H1 (cell line): Measurements from ENCODE around the gene MYLK4. TPM values are rescaled to one million over a fixed set of nuclear protein-coding genes. Genes with fewer than 3 reads are reported as not detected.

Experiments
- CEBPB ChIP-seq: IDR thresholded peaks from 2 replicates; pipeline ENCODE4 v1.6.1; 2012; ENCODE audit warnings: low read depth, low read length
- KDM5A ChIP-seq: fragments of 200-600 bp; IDR thresholded peaks from 2 replicates; pipeline ENCODE4 v1.7.1; 2012; ENCODE audit warnings: mild to moderate bottlenecking, low read length, inconsistent platforms, mixed read lengths
- polyA plus RNA-seq, 7 experiments: library from polyadenylated mRNA; depleted of rRNA in 3 of 7; stranded (reverse) in 5 of 7; unstranded in 2 of 7; fragments of >200 nt in 5 of 7; fragments of 200-250 nt in 2 of 7; gene quantifications; 1 replicate in 5 of 7; 2 replicates in 1 of 7; 4 replicates in 1 of 7; pipeline versions ENCODE4 v1.2.1 to v1.2.3, GENCODE V29; 2011 to 2013; ENCODE audit warnings: missing spikeins in 2 of 7, mixed read lengths in 2 of 7
- total RNA-seq: library from RNA; stranded (reverse); fragmentation: NEBNext Ultra II Directional; extraction: Animal tissue kit (Norgen Biotek cat#: 25700); gene quantifications from 2 replicates; pipeline ENCODE4 v1.2.1, GENCODE V29; 2021

MYLK4 gene
- total and polyA plus RNA-seq, 2 of the 8 experiments (the other 6 are each of a cell fraction or from before 2014, with no cell fraction given): 0.11 to 0.17 TPM

DNA sequence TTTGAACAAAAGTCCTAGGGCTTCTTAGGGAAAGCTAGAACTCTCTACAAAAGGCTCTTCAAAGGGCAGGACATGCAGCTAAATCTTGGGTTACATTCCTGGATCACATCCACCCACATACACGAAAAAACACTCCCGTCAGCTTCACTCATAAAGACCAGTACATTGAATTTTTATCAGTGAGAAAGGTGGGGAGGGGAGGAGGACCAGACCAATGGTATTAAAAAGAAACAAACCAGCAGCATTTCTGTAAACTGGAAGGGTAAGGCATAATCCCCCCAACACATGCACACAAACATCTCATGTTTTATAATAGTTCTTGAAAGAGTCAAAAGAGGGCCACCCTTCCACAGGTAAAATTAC, 31.6 kb downstream of the MYLK4 start (continued):
- TF ChIP-seq KDM5A (no peak), CEBPB (no peak)
